Measurements from ENCODE around the gene ING5.

ING5 gene

DNA sequence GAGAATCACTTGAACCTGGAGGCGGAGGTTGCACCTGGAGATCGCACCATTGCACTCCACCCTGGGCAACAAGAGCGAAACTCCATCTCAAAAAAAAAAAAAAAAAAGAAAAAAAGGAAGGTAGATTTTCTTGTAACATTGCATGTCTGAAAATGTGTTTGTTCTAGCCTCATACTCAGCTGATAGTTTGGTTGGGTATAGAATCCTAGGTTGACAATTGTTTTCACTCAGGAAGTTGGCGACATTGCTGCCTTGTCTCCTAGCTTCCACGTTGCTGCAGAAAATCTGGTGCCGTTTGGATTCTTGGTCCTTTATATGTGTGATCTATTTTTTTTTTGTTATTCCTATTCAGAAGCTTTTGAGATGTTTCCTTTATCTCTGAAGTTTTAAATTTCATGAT, 4.7 kb downstream of the ING5 start:
- DNase-seq (ENCODE audit: low read depth): no peak

DNA sequence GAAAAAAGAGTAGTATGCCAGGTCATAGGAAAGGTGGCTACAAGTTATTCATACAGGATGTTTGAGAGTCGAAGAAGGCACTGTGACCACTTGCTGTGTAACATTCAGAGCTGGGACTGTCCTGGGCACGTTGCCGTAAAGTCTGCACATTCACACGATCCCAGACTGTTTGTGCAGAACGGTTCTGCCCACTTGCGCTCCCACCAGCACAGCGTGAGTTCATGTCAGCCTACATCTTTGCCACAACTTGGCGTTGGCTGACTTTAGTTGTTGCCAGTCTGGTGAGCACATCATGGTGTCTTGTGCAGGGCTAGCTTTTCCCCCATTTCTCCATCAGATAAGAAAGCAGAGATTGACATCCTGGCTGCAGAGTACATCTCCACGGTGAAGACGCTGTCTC, 7.0 kb downstream of the ING5 start:
- DNase-seq (ENCODE audit: low read depth): no peak

DNA sequence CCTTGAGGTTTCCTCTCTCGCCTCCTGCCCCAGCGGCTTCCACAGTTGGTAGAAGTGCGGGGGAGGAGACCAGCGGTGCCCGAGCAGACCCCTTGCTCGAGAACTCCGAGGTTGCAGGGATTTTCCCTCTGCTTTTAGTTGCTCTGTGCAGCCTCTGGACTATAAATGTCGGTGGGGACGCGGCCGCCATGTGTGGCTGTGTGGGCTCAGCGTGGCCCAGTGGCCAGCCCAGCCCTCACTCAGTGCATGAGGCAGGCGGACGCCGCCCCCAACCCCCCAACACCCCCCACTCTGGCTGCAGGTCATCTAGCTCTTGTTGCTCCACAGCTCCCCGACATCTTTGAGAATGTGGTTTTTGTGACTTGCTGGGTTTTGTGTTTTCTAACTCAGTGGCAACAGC, 17.3 kb downstream of the ING5 start:
- no peak for DNase-seq (ENCODE audit: low read depth)

DNA sequence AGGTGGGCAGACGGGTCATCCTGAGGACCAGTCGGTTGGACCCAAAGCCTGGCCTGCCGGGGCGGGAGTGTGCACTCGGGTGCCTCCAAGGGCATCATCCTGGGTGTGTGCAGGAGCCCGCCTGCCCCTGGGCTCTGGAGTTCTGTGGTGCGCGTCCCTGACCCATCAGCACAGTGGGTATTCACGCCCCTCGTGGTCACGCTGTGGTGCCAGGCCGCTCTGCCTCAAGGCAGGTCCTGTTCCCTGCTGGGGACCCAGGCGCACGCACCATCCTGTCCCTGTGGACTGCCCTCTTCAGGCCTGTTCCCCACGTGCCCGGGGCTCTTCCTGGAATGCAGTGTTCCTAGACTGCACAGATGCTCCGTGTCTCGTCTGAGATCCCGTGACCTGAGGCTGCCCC, 18.3 kb downstream of the ING5 start:
- no peak for DNase-seq (ENCODE audit: low read depth)

DNA sequence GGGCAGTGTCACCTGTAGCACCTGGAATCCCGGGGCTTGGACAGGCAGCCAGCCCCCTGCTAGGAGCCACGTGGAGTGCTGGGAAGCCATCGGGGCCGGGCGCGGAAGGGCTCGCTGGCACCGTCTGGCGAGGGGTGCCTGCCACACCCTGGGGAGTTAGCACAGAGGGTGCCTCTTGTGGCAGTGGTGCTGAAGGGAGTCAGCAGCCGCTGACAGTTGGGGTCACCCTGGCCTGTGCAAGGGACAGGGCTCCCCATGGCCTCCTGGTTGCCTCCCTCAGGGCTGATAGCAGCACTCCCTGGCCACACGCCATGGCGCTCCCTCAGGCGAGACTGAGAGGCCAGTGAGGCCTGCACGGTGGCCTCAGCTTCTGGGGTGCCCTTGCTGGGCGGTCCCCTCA, 18.7 kb downstream of the ING5 start:
- no peak for DNase-seq (ENCODE audit: low read depth)

DNA sequence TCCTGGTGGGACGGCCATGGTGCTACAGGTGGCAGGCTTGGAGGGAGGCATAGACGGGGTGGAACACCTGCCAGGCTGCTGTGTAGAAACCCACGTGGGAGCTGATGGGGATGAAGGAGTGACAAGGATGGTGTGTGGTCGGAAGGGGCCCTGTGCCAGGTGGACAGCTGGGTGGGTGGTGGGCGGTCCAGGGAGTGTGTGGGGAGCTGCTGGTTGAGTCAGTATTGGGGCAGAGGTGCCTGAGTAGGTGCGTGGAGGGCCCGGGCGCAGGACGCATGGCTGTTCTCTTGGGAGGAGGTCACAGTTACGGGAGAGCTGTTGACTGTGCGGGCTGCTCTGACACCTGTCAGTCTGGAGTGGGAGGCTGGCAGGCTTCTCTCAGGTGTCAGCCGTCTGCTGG, 20.0 kb downstream of the ING5 start:
- DNase-seq (ENCODE audit: low read depth): no peak

DNA sequence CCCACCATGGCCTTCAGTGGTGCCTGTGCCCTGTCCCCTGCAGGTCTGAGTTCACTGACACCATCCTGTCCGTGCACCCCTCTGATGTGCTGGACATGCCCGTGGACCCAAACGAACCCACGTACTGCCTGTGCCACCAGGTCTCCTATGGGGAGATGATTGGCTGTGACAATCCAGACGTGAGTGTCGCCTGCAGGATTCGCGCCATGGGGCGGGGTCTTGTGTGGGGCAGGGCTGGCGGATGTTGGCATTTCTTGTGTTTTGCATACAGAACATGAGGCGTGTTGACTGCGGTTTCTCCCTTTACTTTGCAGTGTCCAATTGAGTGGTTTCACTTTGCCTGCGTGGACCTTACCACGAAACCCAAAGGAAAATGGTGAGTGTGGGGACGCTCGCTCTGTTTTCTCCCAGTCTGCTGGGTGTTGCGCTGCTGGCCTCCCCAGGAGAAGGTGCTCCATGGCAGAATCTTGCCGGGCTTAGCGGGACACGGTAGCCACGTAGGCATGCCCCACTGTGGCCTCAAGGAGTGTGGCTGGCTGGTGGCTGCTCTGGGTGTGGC, 21.1 kb downstream of the ING5 start:
- no peak for DNase-seq (ENCODE audit: low read depth)

DNA sequence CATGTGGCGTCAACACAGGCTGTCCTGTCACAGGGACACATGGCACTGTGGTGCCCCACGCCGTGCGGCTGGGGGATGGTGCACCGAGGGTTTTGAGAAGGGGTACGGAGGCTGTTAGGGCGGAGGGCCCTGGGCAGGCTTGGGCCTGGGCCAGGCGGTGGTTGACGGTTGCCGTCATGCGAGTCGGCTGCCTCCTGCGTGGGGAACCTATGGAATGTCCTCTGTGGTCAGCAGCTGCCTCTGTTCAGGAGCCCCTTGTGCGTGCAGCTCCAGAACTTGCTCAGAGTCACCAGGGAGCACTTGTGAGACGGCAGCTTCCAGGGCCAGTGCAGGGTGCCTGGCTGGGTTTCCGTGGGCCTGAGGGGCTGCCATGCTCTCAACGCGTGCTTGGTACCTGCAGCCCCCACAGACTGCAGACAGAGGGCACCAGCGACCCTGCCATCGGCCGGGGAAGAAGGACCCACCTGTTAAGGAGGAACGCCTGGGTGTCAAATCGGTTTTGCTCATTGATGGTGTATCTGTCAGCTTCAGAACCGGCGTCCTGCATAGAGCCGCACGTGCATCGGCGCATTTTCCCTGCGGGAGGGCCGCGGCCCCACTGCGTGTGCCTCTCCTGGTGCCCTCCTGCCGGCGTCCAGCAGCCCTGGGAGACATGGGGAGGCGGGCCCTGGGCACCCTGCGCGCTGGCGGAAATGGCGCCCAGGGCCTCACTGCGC, 22.6 kb downstream of the ING5 start:
- no peak for DNase-seq (ENCODE audit: low read depth)

DNA sequence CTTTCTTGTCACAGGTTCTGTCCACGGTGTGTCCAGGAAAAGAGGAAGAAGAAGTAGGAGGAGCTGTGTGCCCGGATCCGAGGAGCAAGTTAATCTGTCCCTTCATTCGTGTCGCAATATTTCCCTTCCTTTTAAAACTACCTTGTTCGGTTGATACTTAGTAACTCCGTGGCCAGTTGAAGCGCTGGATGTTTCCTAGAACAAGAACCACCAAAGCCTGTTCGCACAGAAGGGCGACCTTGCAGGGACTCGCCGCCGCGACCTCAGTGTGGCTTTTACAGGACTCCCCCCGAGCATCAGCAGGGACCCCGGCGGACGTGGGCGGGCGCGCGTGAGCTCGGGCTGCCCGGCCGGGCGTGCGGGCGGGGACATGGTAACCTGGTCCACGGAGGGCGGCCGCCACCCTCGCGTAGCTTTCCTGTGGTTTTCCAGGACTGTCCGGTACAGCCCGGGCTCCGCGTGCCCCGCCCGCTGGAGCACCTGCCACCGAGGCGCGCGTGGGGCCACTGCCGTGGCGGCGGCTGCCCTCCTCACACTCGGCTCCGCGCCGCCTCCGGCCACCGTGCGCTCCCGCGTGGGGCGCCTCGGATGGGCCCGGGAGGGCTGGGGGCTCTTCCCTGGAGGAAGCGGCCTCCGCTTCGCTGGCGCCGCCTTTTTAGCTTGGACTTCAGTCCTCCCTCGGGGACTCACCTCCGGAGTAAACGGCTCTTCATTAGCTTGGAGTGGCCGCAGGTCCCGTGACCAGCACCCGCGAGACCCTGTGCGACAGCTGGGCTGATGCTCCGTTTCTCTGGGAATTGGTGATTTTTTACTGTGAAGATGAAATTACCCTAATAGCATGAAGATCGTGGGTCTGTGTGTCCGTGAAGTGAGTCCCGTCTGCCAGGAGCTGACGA, 23.4 kb downstream of the ING5 start:
- no peak for DNase-seq (ENCODE audit: low read depth)

DNA sequence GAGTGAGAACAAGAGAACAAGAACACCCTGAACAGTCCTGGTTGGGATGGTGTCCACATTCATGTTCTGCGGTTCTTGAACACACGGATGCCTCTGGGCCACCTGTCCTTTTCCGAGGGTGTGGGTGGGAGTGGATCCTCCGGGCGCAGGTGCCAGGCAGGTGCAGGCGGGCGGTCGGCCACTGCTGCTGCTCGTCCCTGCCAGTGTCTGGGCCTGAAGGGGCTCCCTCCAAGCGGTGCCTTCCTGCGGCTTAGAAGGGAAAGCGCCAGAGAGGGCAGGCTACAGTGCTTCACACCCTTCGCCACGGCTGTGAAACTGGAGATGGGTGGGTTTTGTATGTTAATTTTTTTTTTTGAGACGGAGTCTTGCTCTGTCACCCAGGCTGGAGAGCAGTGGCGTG, 24.6 kb downstream of the ING5 start:
- DNase-seq (ENCODE audit: low read depth): no peak

DNA sequence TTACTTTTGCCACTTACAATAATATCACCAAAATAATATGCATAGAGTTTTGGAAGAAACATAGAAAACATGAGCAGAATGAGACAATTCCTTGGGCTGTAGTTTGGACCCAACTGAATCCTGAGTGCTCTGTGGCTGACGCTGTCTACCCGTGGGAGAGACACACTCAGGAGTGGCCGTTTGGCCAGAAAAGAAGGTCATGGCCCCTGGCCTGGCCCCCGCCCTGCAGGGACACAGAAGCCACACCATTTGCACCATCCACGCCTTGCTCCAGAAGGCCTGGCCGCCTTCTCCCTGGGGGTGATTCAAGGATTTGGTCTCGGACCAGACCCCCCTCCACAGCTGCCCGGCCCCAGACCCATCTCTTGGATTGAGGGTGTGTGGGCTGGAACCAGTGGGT, 26.2 kb downstream of the ING5 start:
- no peak for DNase-seq (ENCODE audit: low read depth)

DNA sequence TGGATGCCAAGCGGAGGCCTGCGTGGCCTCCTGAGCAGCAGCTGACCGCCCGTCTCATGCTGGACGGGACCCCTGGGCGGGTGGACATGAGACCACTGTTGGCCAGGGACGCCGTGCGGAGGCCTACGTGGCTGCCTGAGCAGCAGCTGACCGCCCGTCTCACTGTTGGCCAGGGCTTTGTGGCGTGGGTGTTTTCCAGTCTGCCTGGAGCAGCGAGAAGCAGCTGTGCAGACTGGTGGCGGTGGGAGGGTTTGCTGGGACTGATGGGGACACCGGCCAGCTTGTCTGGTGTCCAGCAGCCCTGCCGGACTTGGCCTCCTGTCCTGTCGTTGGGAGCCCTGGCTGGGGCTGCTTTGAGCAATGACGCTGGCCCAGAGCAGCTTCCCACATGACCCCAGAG, 26.8 kb downstream of the ING5 start:
- DNase-seq (ENCODE audit: low read depth): no peak

DNA sequence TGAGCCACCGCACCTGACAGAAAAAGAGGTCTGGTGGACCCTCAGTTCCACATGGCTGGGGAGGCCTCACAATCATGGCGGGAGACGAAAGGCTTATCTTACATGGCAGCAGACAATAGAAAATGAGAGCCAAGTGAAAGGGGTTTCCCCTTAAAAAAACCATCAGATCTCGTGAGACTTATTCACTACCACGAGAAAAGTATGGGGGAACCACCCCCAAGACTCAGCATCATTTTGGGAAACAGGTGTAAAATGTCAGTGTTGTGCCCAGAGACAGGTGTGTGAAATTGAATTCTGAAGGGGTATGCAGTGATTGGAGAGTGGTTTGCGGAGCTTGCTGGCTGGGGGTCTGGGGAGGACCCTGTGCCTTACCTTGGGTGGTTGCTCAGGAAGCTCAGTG, 28.0 kb downstream of the ING5 start:
- no peak for DNase-seq (ENCODE audit: low read depth)

DNA sequence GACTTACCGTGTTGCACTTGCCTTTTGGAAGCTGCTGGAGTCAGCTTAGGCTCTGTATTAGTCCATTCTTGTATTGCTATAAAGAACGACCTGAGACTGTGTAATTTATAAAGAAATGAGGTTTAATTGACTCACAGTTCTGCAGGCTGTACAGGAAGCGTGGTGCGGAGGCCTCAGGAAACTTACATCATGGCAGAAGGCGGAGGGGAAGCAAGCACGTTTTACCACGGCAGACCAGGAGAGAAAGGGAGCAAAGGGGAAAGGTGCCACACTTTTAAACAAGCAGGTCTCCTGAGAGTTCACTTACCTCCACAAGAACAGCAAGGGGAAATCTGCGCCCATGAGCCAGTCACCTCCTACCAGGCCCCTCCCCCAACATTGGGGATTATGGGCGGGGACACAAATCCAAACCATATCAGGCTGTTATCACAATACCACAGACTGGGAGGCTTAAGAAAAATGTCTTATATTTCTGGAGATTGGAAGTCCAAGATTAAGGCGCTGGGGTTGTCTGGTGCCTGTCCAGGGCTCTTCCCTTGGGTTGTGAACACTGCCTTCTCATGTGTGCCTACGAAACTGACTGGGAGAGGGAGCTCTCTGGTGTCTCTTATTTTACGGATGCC, 28.9 kb downstream of the ING5 start:
- DNase-seq (ENCODE audit: low read depth): no peak

DNA sequence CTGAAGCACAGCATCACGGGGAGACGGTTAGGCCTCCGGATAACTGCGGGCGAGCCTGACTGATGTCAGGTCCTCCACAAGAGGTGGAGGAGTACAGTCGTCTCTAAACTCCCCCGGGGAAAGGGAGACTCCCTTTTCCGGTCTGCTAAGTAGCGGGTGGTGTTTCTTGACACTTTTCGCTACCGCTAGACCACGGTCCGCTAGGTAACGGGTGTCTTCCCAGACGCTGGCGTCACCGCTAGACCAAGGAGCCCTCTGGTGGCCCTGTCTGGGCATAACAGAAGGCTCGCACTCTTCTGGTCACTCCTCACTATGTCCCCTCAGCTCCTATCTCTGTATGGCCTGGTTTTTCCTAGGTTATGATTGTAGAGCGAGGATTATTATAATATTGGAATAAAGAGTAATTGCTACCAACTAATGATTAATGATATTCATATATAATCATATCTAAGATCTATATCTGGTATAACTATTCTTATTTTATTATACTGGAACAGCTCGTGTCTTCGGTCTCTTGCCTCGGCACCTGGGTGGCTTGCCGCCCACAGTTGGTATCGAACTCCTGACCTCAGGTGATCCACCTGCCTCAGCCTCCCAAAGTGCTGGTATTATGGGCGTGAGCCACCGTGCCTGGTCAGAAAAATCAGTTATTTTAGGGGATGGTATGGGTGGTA, 30.8 kb downstream of the ING5 start:
- DNase-seq (ENCODE audit: low read depth): peak; percentile 46

DNA sequence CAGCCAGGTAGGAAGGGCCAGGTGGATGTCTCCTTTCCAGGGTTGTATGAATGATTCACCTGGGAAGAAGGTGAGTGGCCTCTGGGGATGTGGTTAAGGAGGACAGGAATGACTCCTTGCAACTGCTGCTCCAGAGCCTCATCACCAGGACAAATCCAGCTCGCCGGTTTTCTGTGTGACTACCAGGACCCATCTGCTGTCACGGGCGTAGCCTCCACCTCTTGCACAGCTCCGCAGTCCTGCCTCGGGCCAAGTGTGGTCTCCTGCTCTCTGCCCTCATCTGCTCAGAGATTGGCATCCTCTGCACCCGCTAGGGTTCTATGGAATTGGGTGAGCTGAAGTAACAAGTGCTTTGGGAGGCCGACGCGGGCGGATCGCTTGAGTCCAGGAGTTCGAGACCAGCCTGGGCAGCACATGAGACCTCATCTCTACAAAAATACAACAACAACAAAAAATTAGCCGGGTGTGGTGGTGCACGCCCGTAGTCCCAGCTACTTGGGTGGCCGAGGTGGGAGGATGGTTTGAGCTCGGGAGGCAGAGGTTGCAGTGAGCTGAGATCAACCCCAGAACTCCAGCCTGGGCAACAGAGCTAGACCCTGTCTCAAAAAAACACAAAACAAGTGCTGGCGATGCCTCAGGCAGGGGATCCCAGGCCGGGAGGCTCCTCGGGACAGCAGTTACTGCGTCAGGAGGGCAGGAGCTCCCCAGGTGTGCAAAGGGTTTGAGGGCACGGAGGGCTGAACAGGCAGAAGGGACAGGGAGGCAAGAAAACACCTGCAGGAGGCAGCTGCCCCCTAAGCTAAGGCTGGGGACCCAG, 31.8 kb downstream of the ING5 start:
- no peak for DNase-seq (ENCODE audit: low read depth)

DNA sequence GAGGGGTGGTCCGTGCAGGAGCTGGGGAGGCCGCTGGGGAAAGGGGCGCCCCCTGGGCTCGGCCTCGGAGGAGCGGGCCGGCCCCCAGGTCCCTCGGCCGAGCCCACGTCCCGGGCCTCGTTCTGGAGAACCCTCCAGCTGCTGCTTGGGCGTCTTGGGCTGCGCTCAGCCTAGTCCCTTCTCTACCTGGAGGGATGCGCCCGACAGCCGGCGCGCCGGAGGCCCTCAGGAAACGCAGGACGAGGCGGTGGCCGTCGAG, 32.3 kb downstream of the ING5 start:
- no peak for DNase-seq (ENCODE audit: low read depth)

DNA sequence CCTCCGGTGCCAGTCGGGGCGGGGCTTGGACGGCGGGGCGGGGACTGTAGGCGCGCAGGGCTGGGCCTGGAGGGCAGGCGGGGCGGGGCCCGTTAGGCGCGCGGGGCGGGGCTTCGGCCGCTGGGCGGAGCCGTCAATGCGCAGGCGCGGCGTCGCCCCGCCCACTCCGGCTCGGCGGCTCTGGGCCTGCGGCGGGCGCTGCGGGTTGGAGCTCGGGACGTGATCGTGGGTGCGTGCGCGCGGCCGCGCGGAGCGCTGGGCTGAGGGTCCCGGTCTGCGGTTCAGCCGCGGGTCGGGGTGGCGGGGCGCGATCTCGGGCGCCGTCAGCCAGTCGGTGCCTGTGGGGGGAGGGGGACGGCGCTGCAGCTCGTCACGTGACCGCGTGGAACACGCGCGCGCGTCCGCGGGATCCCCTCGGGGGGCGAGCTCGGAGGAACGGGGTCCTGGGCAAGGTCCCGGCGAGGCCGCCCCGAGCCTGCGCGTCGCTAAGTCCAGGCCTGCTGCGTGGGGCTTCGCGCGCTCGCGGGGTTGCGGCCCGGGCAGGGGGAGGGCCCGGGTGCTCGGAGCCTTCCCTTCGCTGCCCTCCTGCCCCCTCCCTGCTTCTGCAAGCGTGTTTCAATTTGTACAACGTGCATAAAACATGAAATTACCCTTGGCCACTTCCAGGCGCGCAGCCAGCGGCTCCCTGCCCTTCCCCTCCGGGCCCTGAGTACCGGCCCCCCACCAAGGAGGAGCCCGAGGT, 32.8 kb downstream of the ING5 start, which contains the start of gene D2HGDH:
TSS of gene D2HGDH (plus strand) at position 164 of the 742 bp plus-strand sequence. CDS start 595 bp downstream, outside the sequence.
- DNase-seq (ENCODE audit: low read depth): peak; percentile 93

DNA sequence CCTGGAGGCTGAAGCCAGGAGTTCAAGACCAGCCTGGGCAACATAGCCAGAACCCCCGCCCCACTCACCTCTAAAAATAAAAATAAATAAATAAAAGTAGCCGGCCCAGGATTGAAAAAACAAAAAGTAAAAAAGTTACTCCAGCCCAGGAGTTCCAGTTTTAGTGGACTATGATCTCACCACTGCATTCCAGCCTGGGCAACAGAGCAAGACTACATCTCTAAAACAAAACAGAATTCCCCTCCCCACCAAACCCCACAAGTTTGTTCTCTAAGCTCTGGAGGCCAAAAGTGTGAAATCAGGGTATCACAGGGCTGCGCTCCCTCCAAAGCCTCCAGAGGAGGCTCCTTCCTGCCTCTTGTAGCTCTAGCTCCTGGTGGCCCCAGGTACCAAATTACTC, 34.3 kb downstream of the ING5 start:
- DNase-seq (ENCODE audit: low read depth): no peak

DNA sequence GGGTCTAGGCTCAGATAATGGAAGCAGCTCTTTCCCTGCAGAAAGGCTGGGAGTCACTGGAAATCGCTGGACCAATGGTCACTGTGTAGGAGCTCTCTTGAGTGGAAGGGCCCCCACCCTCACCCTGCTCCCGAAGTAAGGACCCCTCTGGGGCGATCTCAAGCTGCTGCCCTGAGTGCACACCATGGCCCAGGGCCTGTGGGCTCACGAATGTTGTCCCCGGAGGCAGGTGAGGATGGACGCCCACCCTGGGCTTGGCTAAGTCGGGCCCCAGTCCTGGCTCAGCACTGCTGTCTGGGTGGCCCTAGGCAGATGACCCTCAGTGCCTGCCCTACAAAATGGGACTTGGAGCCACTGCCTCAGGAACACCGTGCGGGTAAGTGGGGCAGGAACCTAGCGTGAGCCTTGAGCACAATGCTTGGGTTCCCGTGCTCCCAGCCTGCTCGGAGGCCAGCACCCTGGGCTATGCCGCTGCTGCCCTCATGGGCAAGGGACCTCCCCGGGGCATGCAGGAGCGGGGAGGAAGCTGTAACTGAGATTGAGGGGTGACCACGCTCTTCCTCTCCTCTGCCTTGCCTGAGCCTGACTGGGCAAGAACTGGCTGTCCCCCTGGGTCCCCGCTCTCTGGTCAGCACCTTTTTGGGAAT, 36.3 kb downstream of the ING5 start:
- DNase-seq (ENCODE audit: low read depth): no peak
